K562 (cell line): Measurements from ENCODE around the gene EIF3I. TPM values are rescaled to one million over a fixed set of nuclear protein-coding genes. Genes with fewer than 3 reads are reported as not detected.

ENCODE experiments used
- HSF4 ChIP-seq: fragments of 250-450 bp; sonication (Bioruptor Pico); IDR thresholded peaks from 2 replicates; pipeline ENCODE4 v2.1.2; 2022; ENCODE audit warnings: mild to moderate bottlenecking, moderate library complexity, borderline replicate concordance
- MCM2 ChIP-seq: fragments of 450-650 bp; IDR thresholded peaks from 2 replicates; pipeline ENCODE4 v1.6.1; 2017; ENCODE audit warnings: low read depth, mild to moderate bottlenecking
- NFATC3 ChIP-seq: fragments of 450-650 bp; IDR thresholded peaks from 2 replicates; pipeline ENCODE4 v1.6.1; 2017; ENCODE audit warnings: mild to moderate bottlenecking
- NKRF ChIP-seq: fragments of 450-650 bp; IDR thresholded peaks from 2 replicates; pipeline ENCODE4 v1.6.1; 2016; ENCODE audit warnings: borderline replicate concordance
- POLR2H ChIP-seq: IDR thresholded peaks from 2 replicates; pipeline ENCODE4 v1.6.1; 2016; ENCODE audit warnings: missing genetic modification characterization, low read depth, mild to moderate bottlenecking, control low read depth, missing compliant biosample characterization, moderate library complexity
- SIN3A ChIP-seq, 2 experiments: fragments of 150-350 bp in 1 of 2; IDR thresholded peaks; 2 replicates each; pipeline ENCODE4 v1.6.1; 2011 to 2016; ENCODE audit warnings: borderline replicate concordance in 2 of 2, low read depth in 2 of 2, low read length in 2 of 2, mild to moderate bottlenecking in 2 of 2, moderate library complexity in 2 of 2; ENCODE audit not compliant: control insufficient read depth in 1 of 2
- TSC22D4 ChIP-seq: fragments of 450-650 bp; IDR thresholded peaks from 2 replicates; pipeline ENCODE4 v1.6.1; 2016; ENCODE audit warnings: missing genetic modification characterization, missing biosample characterization, control low read depth
- ZBTB49 ChIP-seq: sonication (generic); formaldehyde crosslinking; IDR thresholded peaks from 2 replicates; pipeline ENCODE4 v1.8.0; 2022; ENCODE audit warnings: missing genetic modification reagents, mild to moderate bottlenecking, borderline replicate concordance
- ZFX ChIP-seq: sonication (generic); formaldehyde crosslinking; IDR thresholded peaks from 2 replicates; pipeline ENCODE4 v1.8.0; 2022; ENCODE audit warnings: mild to moderate bottlenecking, missing genetic modification reagents, moderate library complexity
- polyA plus RNA-seq, 8 experiments: library from polyadenylated mRNA; depleted of rRNA in 4 of 8; stranded (reverse) in 5 of 8; unstranded in 3 of 8; fragments of >200 nt; fragmentation: Nextera tagmentation in 2 of 8; fragmentation: Illumina TruSeq in 1 of 8; extraction: Ambion mirVana in 2 of 8; extraction: Trizol in 1 of 8; gene quantifications; 2 replicates each; pipeline versions ENCODE4 v1.2.1 to v1.2.3, GENCODE V29; 2011 to 2014; ENCODE audit warnings: inconsistent platforms in 1 of 8, missing spikeins in 1 of 8
- total RNA-seq, 7 experiments: library from RNA; depleted of rRNA in 6 of 7; stranded (reverse); fragments of >200 nt in 6 of 7; fragmentation: Illumina TruSeq in 2 of 7; extraction: Trizol in 2 of 7; gene quantifications; 2 replicates each; pipeline versions ENCODE4 v1.2.1 to v1.2.3, GENCODE V29; 2011 to 2021; ENCODE audit warnings: low replicate concordance in 1 of 7
- TF ChIP-seq, protein P1 (sequence below): fragments of 450-650 bp; IDR thresholded peaks from 2 replicates; pipeline ENCODE4 v1.6.1; 2016; ENCODE audit warnings: antibody characterized with exemption

EIF3I gene
- total and polyA plus RNA-seq, 9 of the 15 experiments (the other 6 are each of a cell fraction or from before 2014, with no cell fraction given): 414 to 1,526 (median 635) TPM

DNA sequence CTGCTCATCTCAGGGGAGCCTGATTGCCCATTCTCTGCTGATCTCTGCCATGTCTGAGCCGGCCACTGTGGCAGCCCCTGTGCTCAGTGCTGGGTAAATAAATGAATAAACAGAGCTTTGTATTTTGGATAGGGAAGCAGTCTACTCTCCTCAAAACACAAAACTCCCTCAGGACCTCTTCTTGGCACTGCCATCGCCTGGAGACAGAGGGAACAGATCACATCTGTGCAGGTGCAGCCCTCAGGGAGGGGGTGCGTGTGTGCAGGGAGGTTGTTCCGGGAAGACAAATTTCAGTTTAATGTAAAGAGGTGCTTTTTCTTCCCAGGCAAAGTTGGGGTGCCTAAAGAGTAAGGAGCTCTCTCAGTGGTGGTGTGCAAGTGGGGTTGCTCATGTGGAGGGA, 17.1 kb downstream of the EIF3I start (continued):
- TF ChIP-seq NKRF: no peak
- no peak for TF ChIP-seq SIN3A (IDR thresholded peaks at IDR 0.05; ENCODE audit: borderline replicate concordance in 2 of 2, control insufficient read depth in 1 of 2, low read depth in 2 of 2, low read length in 2 of 2)
- TF ChIP-seq NFATC3: no peak
- TF ChIP-seq ZBTB49: no peak
- no peak for TF ChIP-seq HSF4 (CRISPR knock-in tag)
- no peak for TF ChIP-seq POLR2H
- no peak for TF ChIP-seq TSC22D4 (tag)
- TF ChIP-seq ZFX (CRISPR knock-in tag): no peak
- TF ChIP-seq, protein P1, sequence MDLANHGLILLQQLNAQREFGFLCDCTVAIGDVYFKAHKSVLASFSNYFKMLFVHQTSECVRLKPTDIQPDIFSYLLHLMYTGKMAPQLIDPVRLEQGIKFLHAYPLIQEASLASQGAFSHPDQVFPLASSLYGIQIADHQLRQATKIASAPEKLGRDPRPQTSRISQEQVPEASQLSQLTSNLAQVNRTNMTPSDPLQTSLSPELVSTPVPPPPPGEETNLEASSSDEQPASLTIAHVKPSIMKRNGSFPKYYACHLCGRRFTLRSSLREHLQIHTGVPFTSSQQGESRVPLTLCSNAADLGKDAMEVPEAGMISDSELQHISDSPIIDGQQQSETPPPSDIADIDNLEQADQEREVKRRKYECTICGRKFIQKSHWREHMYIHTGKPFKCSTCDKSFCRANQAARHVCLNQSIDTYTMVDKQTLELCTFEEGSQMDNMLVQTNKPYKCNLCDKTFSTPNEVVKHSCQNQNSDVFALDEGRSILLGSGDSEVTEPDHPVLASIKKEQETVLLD: no peak
- TF ChIP-seq MCM2: no peak
